ENCODE results near the gene MUC20. TPM values are rescaled to one million over a fixed set of nuclear protein-coding genes. Genes with fewer than 3 reads are reported as not detected.
"Not testable (repeated sequence)": the region's sequence is repeated elsewhere in the genome, so short reads cannot be mapped to it uniquely, and the experiment has no call there.

The MUC20 gene
- total RNA-seq, 1 donor: 0.36 TPM

DNA sequence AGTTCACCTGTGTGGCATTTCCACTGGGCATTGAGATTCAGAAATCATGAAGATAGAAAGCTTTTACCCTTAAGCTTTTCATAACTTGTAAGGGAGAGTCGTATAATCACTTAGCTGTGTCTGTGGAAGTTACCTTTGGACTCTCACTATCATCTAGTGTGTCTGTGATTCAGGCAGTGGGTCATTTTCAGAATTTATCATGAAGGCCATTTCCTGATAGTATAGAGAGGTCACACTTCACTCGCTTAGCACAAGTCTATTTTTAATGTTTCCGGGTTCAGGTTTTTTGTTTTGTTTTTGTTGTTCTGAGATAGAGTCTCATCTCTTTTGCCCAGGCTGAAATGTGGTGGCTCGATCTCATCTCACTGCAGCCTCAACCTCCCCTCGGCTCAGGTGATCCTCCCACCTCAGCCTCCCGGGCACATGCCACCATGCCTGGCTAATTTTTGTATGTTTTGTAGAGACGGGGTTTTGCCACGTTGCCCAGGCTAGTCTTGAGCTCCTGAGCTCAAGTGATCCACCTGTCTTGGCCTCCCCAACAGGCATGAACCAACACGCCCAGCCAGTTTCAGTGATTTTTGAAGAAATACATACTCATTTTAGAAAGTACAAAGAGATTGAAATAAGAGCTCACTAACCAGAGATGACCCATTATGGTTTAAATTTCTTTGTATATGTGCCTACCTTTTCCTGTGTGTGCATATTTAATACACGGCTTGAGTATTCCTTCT lies 36.1 kb upstream of the MUC20 start:
- H4K20me1 ChIP-seq (ENCODE audit: insufficient read depth, low read length); H3K4me1 ChIP-seq (ENCODE audit: insufficient read depth, low read length); H3K9me3 ChIP-seq (ENCODE audit: low read depth, low read length); H3K27me3 ChIP-seq (ENCODE audit: insufficient read depth, low read length); H2AFZ ChIP-seq (ENCODE audit: low read length); H3K27ac ChIP-seq (ENCODE audit: low read depth, low read length); DNase-seq (ENCODE audit: insufficient read length, low spot score, missing footprints); H3K4me2 ChIP-seq (ENCODE audit: insufficient read depth, low read length); H3K4me3 ChIP-seq (ENCODE audit: insufficient read depth, low read length); H3K79me2 ChIP-seq (ENCODE audit: insufficient read depth, low read length): not testable (repeated sequence)
- peaks cover 34% of the 10 kb centered on the region for H3K36me3 ChIP-seq (ENCODE audit: insufficient read depth, low read length)

DNA sequence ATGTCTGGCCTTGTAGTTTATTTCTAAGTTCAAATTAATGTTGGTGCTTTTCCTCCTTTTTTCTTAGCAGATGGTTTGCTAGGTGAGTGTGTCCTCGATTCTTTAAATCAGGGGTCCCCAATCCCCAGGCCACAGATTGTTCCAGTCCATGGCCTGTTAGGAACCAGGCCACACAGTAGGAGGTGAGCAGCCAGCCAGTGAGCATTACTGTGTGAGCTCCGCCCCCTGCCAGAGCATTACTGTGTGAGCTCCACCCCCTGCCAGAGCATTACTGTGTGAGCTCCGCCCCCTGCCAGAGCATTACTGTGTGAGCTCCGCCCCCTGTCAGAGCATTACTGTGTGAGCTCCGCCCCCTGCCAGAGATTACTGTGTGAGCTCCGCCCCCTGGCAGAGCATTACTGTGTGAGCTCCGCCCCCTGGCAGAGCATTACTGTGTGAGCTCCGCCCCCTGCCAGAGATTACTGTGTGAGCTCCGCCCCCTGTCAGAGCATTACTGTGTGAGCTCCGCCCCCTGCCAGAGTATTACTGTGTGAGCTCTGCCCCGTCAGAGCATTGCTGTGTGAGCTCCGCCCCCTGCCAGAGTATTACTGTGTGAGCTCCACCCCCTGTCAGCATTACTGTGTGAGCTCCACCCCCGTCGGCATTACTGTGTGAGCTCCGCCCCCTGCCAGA lies 34.1 kb upstream of the MUC20 start:
- H3K27ac ChIP-seq (ENCODE audit: low read depth, low read length); H3K4me1 ChIP-seq (ENCODE audit: insufficient read depth, low read length); H3K4me2 ChIP-seq (ENCODE audit: insufficient read depth, low read length); H4K20me1 ChIP-seq (ENCODE audit: insufficient read depth, low read length); H3K9me3 ChIP-seq (ENCODE audit: low read depth, low read length); H3K27me3 ChIP-seq (ENCODE audit: insufficient read depth, low read length); H3K4me3 ChIP-seq (ENCODE audit: insufficient read depth, low read length); DNase-seq (ENCODE audit: insufficient read length, low spot score, missing footprints); H3K79me2 ChIP-seq (ENCODE audit: insufficient read depth, low read length); H2AFZ ChIP-seq (ENCODE audit: low read length): not testable (repeated sequence)
- H3K36me3 ChIP-seq (ENCODE audit: insufficient read depth, low read length): peaks cover 31% of the 10 kb centered on the region

DNA sequence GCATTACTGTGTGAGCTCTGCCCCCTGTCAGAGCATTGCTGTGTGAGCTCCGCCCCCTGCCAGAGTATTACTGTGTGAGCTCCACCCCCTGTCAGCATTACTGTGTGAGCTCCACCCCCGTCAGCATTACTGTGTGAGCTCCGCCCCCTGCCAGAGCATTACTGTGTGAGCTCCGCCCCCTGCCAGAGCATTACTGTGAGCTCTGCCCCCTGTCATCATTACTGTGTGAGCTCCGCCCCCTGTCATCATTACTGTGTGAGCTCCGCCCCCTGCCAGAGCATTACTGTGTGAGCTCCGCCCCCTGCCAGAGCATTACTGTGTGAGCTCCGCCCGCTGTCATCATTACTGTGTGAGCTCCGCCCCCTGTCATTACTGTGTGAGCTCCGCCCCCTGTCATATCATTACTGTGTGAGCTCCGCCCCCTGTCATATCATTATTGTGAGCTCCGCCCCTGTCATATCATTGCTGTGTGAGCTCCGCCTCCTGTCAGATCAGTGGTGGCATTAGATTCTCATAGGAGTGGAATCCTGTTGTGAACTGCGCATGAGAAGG lies 33.5 kb upstream of the MUC20 start:
- H3K79me2 ChIP-seq (ENCODE audit: insufficient read depth, low read length); H3K4me2 ChIP-seq (ENCODE audit: insufficient read depth, low read length); H3K9me3 ChIP-seq (ENCODE audit: low read depth, low read length); DNase-seq (ENCODE audit: insufficient read length, low spot score, missing footprints); H3K27me3 ChIP-seq (ENCODE audit: insufficient read depth, low read length); H3K4me1 ChIP-seq (ENCODE audit: insufficient read depth, low read length); H4K20me1 ChIP-seq (ENCODE audit: insufficient read depth, low read length); H3K27ac ChIP-seq (ENCODE audit: low read depth, low read length); H2AFZ ChIP-seq (ENCODE audit: low read length); H3K4me3 ChIP-seq (ENCODE audit: insufficient read depth, low read length): not testable (repeated sequence)
- H3K36me3 ChIP-seq (ENCODE audit: insufficient read depth, low read length): peaks cover 36% of the 10 kb centered on the region

DNA sequence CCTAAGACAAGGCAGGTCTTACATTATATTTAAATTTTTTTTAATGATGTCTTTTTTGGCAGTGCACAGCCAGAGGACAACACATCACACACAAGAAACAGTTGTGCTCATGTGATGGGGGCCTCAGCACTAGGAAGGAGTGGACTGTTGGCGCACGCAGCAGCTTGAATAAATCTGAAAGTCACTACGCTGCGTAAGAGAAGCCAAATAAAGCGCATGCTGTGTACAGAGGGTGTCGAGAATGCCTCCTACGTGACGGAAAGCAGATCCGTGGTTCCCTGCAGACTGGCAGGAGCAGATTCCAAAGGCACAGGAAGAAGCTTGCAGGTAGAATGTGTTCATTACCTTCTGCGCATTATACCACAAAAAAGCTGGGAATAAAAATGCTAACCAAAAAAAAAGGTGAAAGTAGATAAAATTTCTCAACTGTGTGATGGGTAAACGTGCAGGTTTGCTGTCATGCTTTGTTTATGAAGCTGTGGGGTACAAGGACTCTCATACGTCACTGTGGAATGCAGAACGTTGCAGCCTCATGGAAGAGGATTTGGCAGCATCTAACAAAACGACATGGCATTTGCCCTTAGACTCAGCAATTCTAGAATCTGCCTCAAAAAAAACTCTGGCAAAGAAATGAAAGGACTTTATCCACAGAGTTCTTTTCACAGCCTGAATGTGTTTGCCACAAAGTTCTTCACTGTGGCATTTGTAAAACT lies 32.2 kb upstream of the MUC20 start:
- H2AFZ ChIP-seq (ENCODE audit: low read length); H4K20me1 ChIP-seq (ENCODE audit: insufficient read depth, low read length); H3K9me3 ChIP-seq (ENCODE audit: low read depth, low read length); H3K27me3 ChIP-seq (ENCODE audit: insufficient read depth, low read length); H3K27ac ChIP-seq (ENCODE audit: low read depth, low read length); H3K79me2 ChIP-seq (ENCODE audit: insufficient read depth, low read length); DNase-seq (ENCODE audit: insufficient read length, low spot score, missing footprints); H3K4me1 ChIP-seq (ENCODE audit: insufficient read depth, low read length); H3K4me3 ChIP-seq (ENCODE audit: insufficient read depth, low read length); H3K4me2 ChIP-seq (ENCODE audit: insufficient read depth, low read length): not testable (repeated sequence)
- H3K36me3 ChIP-seq (ENCODE audit: insufficient read depth, low read length): peaks cover 41% of the 10 kb centered on the region

DNA sequence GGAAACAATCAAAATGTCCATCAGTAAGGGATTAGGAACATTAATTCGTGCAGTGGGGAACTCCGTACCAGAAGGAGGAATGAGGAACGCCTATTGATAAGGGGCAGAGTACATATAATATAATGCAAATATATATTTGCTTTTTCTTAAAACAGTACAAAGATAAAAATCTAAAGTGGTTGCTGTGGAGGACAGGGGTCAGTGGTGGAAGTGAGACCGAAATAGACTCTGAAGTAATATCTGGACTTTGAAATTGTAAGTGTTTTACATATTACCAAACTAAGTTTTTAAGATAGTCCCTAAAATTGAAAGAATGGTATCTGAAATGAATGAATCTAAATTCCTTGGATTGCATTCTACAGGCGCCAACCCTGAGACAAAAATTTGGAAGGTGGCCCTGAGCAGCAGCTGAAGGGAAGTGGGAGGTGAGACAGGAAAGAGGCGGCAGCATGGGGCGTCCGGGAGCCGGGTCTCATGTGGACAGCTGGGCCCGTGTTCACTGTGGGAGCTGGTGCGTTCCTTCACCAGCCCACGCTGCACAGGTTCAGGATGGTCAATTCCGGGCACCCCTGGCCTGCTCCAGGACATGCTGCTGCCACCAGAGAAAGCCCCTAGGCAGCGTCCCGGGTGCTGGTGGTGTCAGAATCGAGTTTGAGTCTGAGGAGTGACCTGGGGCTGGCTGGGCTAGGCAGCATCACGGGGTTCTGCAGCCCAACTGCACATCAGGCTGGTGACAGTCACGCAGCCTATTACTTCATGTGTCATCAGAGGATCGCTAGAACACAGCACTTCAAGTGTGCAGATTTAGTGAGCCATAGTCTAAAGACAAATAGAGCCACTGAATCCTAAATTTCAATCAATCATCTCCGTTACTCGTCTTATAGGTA lies 31.4 kb upstream of the MUC20 start:
- H3K79me2 ChIP-seq (ENCODE audit: insufficient read depth, low read length); H3K27me3 ChIP-seq (ENCODE audit: insufficient read depth, low read length); H3K4me1 ChIP-seq (ENCODE audit: insufficient read depth, low read length); H3K4me3 ChIP-seq (ENCODE audit: insufficient read depth, low read length); H2AFZ ChIP-seq (ENCODE audit: low read length); DNase-seq (ENCODE audit: insufficient read length, low spot score, missing footprints); H3K4me2 ChIP-seq (ENCODE audit: insufficient read depth, low read length); H3K9me3 ChIP-seq (ENCODE audit: low read depth, low read length); H4K20me1 ChIP-seq (ENCODE audit: insufficient read depth, low read length); H3K27ac ChIP-seq (ENCODE audit: low read depth, low read length): not testable (repeated sequence)
- H3K36me3 ChIP-seq (ENCODE audit: insufficient read depth, low read length): peaks cover 37% of the 10 kb centered on the region
